KBM-7 (cell line): Measurements from ENCODE around the gene TLL1.

Experiments used
- DNase-seq: peaks from one replicate; pipeline ENCODE4 v3.0.0-alpha.2; 2015
- in situ Hi-C: fragments of 300-500 bp; cut with MboI; formaldehyde crosslinking; loops from 2 replicates; pipeline ENCODE4 v1.14.3; 2020; ENCODE audit warnings: low sequenced_read_pairs, low pct_unique_long_range_greater_than_20kb, mixed read lengths

TLL1 gene

GRCh38 chr4:165872461-165873297 lies at the start of gene TLL1:
TSS of gene TLL1 (plus strand) at chr4:165873237. CDS start at chr4:165873905, 668 bp downstream.
- in situ Hi-C loops: no loop called here
- DNase-seq: no peak

DNA sequence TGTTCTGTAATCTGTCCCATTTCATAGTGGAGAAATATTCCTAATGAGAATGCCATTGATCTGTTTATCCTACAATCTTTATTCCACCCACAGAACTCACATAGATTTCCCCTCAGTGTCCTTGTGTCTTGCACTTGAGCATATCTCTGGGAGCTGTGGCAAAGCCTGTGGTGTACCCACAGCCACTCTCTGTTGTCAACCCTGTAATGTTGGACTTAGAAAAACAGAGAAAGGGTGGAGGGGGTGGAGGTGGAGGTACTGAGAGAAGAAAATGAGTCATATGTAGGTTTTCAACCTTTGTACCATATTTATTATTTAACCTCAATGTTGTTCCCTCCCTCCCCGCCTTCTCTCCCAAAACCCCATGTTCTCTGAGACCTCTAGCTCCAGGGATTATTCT lies 46.9 kb upstream of the TLL1 start:
- in situ Hi-C loops: no loop called here
- no peak for DNase-seq

- in situ Hi-C loops: no loop called here
- no peak for DNase-seq
Observed at GRCh38 chr4:165827018-165827417, 46.0 kb upstream of the TLL1 start.

GRCh38 chr4:165828928-165829327 lies 44.1 kb upstream of the TLL1 start:
- in situ Hi-C loops: no loop called here
- DNase-seq: no peak

DNA sequence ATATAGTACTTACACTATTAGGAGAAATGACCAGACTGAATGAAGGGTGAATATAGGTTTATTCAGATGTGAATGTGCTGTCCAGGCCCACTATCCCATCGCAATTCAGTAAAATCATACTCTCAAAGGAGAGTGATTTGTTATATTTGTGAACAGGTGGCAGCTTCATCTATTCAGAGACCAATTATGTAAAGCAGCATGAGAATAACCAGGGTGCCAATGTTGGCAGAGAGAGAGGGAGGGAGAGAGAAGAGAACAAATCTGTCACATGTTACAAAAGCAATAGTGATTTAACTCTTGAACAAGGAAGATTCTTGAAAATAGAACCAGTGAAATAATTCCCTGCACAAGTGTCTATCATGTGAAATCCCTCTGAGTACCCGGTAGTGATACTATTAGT lies 38.9 kb upstream of the TLL1 start:
- in situ Hi-C loops: no loop called here
- no peak for DNase-seq

DNA sequence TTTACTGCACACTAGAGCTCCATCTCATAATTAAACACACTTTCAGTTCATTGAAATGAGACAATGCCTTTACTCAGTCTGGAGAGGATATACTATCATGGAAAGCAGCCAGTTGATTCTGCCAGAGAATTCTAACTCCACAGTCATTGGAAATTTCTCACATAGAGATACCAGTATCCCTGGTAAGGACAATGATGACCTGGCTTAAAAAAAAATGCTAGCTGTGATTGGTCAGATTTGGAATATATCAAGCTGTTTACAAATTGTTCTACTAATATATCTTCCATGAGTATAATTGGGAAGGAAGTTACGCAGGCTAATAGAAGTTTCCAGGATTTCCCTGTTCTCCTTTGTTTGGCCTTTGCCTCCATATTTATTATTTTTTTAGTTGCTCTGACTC lies 34.5 kb upstream of the TLL1 start:
- no peak for DNase-seq
- in situ Hi-C loops: no loop called here

- in situ Hi-C loops: no loop called here
- no peak for DNase-seq
Observed at GRCh38 chr4:165839615-165840333, 33.3 kb upstream of the TLL1 start.

GRCh38 chr4:165842684-165843083 lies 30.4 kb upstream of the TLL1 start:
- no peak for DNase-seq
- in situ Hi-C loops: no loop called here

- in situ Hi-C loops: no loop called here
- DNase-seq: no peak
Observed at GRCh38 chr4:165844161-165844560, 28.9 kb upstream of the TLL1 start.

GRCh38 chr4:165851256-165851655 lies 21.8 kb upstream of the TLL1 start:
- in situ Hi-C loops: no loop called here
- DNase-seq: no peak

GRCh38 chr4:165855191-165855590 lies 17.8 kb upstream of the TLL1 start:
- DNase-seq: no peak
- in situ Hi-C loops: no loop called here

DNA sequence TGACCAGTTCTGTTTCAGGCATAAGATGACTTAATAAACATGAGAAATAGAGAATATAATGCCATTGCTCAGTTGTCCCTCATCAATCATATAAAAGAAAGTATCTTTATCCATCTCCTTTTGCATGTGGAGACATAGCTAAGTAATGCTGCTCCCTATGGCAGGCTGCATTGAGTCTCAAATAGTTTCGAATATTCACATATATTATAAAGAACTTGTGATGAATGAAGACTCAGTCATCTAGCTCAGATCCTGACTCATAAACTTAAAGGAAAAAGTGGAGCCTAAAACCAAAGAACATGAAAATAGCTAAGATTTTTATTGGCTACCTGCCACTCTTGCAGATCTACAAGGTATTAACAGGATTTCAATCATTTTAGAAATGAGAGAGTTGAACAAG lies 11.7 kb upstream of the TLL1 start:
- DNase-seq: no peak
- in situ Hi-C loops: no loop called here

DNA sequence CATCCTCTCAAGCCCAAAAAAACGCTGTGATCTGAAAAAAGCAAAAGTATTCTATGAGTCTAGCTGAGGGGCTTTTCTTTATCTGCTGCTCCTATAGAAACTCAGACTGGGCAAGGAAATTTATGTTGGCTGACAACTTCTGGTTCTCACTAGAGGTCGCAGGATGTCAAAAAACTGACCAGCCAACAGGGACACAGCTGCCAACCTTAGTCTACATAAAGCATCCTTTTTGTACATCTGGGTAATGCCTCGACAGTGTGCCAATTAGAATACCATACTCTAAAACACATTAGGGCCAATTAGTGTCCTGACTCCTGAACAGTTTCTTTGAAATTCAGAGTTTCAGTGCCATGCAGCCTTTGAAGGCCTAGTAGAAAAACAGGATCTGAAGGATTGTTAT lies 8.8 kb upstream of the TLL1 start:
- in situ Hi-C loops: no loop called here
- no peak for DNase-seq

DNA sequence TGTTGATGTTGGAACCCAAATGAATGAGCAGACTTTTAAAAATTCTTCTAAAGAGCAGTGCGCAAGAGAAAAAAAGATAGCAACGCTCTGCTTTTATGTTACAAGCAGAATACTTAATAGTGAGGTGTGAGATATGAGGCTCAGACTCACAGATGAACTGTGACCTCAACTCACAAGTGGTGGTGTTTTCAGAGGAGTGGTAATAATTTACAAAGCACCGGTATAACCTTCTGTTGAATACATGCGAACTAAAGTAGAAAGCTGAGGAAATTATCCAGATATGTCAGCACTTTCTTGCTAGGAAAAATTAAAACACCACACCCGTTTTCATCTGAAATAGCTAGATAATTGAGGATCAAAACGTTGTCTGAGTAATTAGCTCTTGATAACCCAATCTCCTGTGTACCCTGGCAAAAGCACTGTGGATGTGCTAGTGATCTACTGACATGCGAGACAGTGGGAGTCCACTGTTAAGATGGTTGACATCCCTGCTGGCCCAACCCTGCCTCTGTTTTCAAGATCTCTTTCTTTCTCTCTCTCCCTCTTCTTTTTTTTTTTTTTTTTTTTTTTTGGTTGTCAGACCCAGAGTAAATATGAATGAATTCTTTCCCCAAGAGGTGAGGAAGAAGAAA lies 6.9 kb upstream of the TLL1 start:
- in situ Hi-C loops: no loop called here
- DNase-seq: no peak

DNA sequence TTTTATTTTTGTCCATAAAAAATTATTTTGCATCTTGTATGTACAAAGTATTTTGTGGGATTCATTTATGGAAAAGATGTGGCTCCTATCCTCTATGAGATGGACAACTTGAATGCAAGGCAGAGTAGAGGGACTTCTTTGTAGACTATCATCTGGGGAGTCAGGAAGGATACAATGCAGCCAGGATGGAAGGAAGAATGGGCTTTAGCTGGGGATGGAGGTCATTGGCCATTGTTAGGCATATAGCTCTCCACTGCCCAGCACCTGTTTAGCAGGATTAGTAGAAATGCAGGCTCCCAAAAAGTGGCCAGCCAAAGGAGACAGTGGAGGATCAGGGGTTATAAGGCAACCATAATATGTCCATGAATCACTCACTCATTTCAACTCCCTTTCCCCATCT lies 5.1 kb upstream of the TLL1 start:
- DNase-seq: no peak
- in situ Hi-C loops: no loop called here

GRCh38 chr4:165873298-165874071 lies 448 bp downstream of the TLL1 start:
- DNase-seq: peak; percentile 12
- in situ Hi-C loops: no loop called here

- DNase-seq: no peak
- in situ Hi-C loops: no loop called here
Observed at GRCh38 chr4:165874072-165874790, 1.2 kb downstream of the TLL1 start.

GRCh38 chr4:165874791-165875371 lies 1.8 kb downstream of the TLL1 start:
- no peak for DNase-seq
- in situ Hi-C loops: no loop called here

- in situ Hi-C loops: no loop called here
- DNase-seq: no peak
Observed at GRCh38 chr4:165875446-165875845, 2.4 kb downstream of the TLL1 start.
